Measurements from ENCODE around the gene SLCO3A1.

SLCO3A1 gene

GRCh38 chr15:91939403-91939831 lies 85.9 kb downstream of the SLCO3A1 start:
- peaks cover 25% of the 10 kb centered on the region for H3K79me2 ChIP-seq
- H2AFZ ChIP-seq, result no peak overlapping the region
- H3K9me3 ChIP-seq (ENCODE audit: control insufficient read depth, low read length), result no peaks in the 10 kb centered on the region
- no peak overlapping the region for H3K9ac ChIP-seq
- no peaks in the 10 kb centered on the region for H3K27me3 ChIP-seq (ENCODE audit: control insufficient read depth, insufficient read depth, low read length)
- peaks cover 39% of the 10 kb centered on the region for H3K4me1 ChIP-seq
- H3K4me3 ChIP-seq (ENCODE audit: low read depth, low read length), result no peak overlapping the region
- H3K4me2 ChIP-seq (ENCODE audit: low read length), result no peak overlapping the region
- no peak for TF ChIP-seq CTCF (IDR thresholded peaks at IDR 0.05)
- peak overlapping the region; percentile 43 for H3K27ac ChIP-seq
- no peaks in the 10 kb centered on the region for H3K36me3 ChIP-seq (ENCODE audit: control insufficient read depth, insufficient read depth, low read length)

GRCh38 chr15:91940496-91941381 lies 87.2 kb downstream of the SLCO3A1 start:
- Histone ChIP-seq H3K27ac (peak overlapping the region; percentile 13), H3K27me3 (ENCODE audit: control insufficient read depth, insufficient read depth, low read length) (no peaks in the 10 kb centered on the region), H3K4me2 (ENCODE audit: low read length) (no peak overlapping the region), H3K79me2 (peaks cover 20% of the 10 kb centered on the region), H3K9ac (no peak overlapping the region), H3K36me3 (ENCODE audit: control insufficient read depth, insufficient read depth, low read length) (no peaks in the 10 kb centered on the region), H3K4me1 (peaks cover 39% of the 10 kb centered on the region), H2AFZ (no peak overlapping the region), H3K4me3 (ENCODE audit: low read depth, low read length) (no peak overlapping the region), H3K9me3 (ENCODE audit: control insufficient read depth, low read length) (no peaks in the 10 kb centered on the region)
- TF ChIP-seq CTCF (IDR thresholded peaks at IDR 0.05), result no peak

- peaks cover 48% of the 10 kb centered on the region for H3K4me1 ChIP-seq
- peak; percentile 21 for TF ChIP-seq CTCF (IDR thresholded peaks at IDR 0.05)
- no peak overlapping the region for H3K4me3 ChIP-seq (ENCODE audit: low read depth, low read length)
- no peaks in the 10 kb centered on the region for H3K27me3 ChIP-seq (ENCODE audit: control insufficient read depth, insufficient read depth, low read length)
- H3K36me3 ChIP-seq (ENCODE audit: control insufficient read depth, insufficient read depth, low read length), result no peaks in the 10 kb centered on the region
- no peak overlapping the region for H3K4me2 ChIP-seq (ENCODE audit: low read length)
- H3K79me2 ChIP-seq, result peaks cover 18% of the 10 kb centered on the region
- H3K9ac ChIP-seq, result no peak overlapping the region
- no peaks in the 10 kb centered on the region for H3K9me3 ChIP-seq (ENCODE audit: control insufficient read depth, low read length)
- peak overlapping the region; percentile 65 for H3K27ac ChIP-seq
- H2AFZ ChIP-seq, result no peak overlapping the region
Observed at GRCh38 chr15:91941871-91942658, 88.6 kb downstream of the SLCO3A1 start.

- Histone ChIP-seq H2AFZ (no peak overlapping the region), H3K9ac (no peak overlapping the region), H3K9me3 (ENCODE audit: control insufficient read depth, low read length) (no peaks in the 10 kb centered on the region), H3K4me3 (ENCODE audit: low read depth, low read length) (no peak overlapping the region), H3K4me2 (ENCODE audit: low read length) (peak overlapping the region; percentile 30), H3K27me3 (ENCODE audit: control insufficient read depth, insufficient read depth, low read length) (no peaks in the 10 kb centered on the region), H3K4me1 (peaks cover 51% of the 10 kb centered on the region), H3K79me2 (peaks cover 13% of the 10 kb centered on the region), H3K36me3 (ENCODE audit: control insufficient read depth, insufficient read depth, low read length) (no peaks in the 10 kb centered on the region), H3K27ac (peak overlapping the region; percentile 65)
- no peak for TF ChIP-seq CTCF (IDR thresholded peaks at IDR 0.05)
Observed at GRCh38 chr15:91942720-91943394, 89.3 kb downstream of the SLCO3A1 start.
